GM19455 (cell line): ENCODE data around the gene TERF2IP.

Source experiments
- ATAC-seq: cut with Tn5 transposase; IDR thresholded peaks from one replicate; pipeline ENCODE4 v1.9.1; 2021; ENCODE audit not compliant: unreplicated experiment

Gene TERF2IP

GRCh38 chr16:75635036-75635435 lies 12.5 kb upstream of the TERF2IP start:
- no peak for ATAC-seq

GRCh38 chr16:75640598-75640997 lies 7.0 kb upstream of the TERF2IP start:
- ATAC-seq = no peak

- ATAC-seq = no peak
Measured at GRCh38 chr16:75644240-75645012, 3.1 kb upstream of the TERF2IP start.

GRCh38 chr16:75647112-75647491 lies 471 bp upstream of the TERF2IP start:
- peak; percentile 27 for ATAC-seq

GRCh38 chr16:75648265-75649076 lies 898 bp downstream of the TERF2IP start:
- ATAC-seq = peak; percentile 43

DNA sequence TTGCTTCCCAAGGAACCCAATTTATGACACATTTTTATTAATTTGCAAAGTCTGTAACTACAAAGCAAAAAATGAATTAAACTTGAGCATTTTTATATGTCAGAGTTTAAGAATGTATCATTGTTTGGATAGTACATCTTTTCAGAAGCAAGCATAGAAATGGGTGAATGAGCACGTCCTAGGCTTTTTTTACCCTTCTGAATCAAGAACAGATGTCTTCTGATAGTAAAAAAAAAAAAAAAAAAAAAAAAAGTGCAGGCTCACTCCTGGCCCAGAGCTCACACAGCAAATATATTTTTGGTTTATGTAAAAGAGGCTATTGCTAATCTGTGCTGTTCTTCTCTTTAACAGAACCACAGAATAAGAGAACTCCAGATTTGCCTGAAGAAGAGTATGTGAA lies 6.3 kb downstream of the TERF2IP start:
- ATAC-seq = no peak

- ATAC-seq = no peak
Measured at GRCh38 chr16:75658175-75658574, 10.6 kb downstream of the TERF2IP start.

- no peak for ATAC-seq
Measured at GRCh38 chr16:75660321-75660720, 12.7 kb downstream of the TERF2IP start.

GRCh38 chr16:75660726-75661302 lies 13.2 kb downstream of the TERF2IP start:
- ATAC-seq = no peak

- ATAC-seq = no peak
Measured at GRCh38 chr16:75667503-75667902, 19.9 kb downstream of the TERF2IP start.

- ATAC-seq = no peak
Measured at GRCh38 chr16:75676909-75677308, 29.3 kb downstream of the TERF2IP start, which contains the start of gene CPHXL2. Gene CPHXL2, minus strand, starts transcription at chr16:75677009. Its CDS starts 10 bp downstream, at chr16:75676999.

DNA sequence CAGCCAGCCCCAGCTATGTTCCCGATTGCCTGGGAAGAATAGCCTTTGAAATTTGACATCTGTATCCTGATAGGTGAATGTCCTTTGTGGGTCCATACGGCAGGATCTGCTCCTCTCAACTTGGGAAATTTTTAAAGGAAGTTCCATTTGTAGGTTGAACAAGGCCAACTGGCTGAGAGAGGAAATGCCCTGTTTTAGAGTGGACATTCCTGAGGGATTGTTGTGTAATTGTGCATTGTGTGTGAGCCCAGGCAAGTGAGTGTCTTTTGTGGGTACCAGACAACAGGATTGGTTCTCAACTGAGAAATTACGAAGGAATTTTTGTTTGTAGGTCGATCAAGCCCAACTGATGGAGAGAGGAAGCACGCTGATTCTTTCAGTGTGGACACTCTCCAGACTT lies 31.8 kb downstream of the TERF2IP start:
- ATAC-seq = no peak

GRCh38 chr16:75682308-75682707 lies 34.7 kb downstream of the TERF2IP start:
- no peak for ATAC-seq

DNA sequence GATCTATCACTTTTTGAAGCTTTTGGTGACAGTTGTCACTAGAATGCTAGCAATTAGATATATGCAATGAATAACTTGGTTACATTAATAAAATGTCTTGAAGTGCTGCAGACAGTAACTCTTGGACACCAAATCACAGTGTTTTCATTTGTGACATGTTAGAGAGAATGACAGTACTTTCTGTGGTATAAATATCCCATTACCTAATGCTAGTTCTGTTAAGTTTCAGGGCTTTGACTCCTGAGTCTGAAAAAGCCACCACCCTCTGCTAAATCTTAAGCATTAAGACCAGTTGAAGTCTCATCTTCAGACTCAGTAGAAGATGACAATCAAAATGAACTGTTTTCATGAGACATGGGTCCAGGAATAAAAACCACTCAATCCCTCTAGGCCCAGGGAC lies 39.8 kb downstream of the TERF2IP start:
- no peak for ATAC-seq

GRCh38 chr16:75695708-75696107 lies 48.1 kb downstream of the TERF2IP start:
- no peak for ATAC-seq

GRCh38 chr16:75697571-75697970 lies 50.0 kb downstream of the TERF2IP start:
- ATAC-seq = no peak

DNA sequence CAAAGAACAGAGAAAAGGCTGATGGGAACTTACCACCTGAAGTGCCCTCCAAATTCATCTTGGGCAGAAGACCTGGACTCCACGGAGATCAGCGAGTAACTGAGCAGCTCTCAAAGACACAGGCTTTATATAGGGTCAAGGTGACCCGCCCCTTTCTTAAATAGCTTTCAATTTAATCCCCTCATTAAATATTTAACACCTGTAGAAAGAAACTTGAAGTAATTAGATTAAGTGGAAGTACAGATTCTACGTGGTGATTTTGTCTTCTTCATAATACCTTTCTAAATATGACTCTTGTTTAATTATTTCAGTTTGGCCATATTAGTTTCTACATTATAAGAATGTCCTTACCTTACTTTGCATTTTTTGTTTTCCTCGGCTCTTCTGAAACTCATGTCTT lies 53.8 kb downstream of the TERF2IP start, which contains the start of gene DUXB:
Gene DUXB, minus strand, starts transcription at position 101 of the 400 bp plus-strand sequence. Its CDS starts 43 bp downstream, at position 58.
- ATAC-seq = no peak

GRCh38 chr16:75702242-75702641 lies 54.7 kb downstream of the TERF2IP start:
- ATAC-seq = no peak

- ATAC-seq = no peak
Measured at GRCh38 chr16:75703306-75703705, 55.7 kb downstream of the TERF2IP start.
